ENCODE data around the gene CD6.

The CD6 gene

GRCh38 chr11:60927061-60927592 lies 44.4 kb upstream of the CD6 start:
- Histone ChIP-seq H3K9me3 (ENCODE audit: control insufficient read depth in 1 of 2, low read length in 2 of 2) (no peaks in the 10 kb centered on the region), H3K4me1 (ENCODE audit: control insufficient read depth in 1 of 2, insufficient read depth in 2 of 2, low read length in 2 of 2) (peaks cover 14 to 15% of the 10 kb centered on the region in 2 donors), H3K4me3 (ENCODE audit: low read depth in 1 of 2, low read length in 2 of 2) (no peak overlapping the region), H3K9ac (ENCODE audit: low read depth in 1 of 2, low read length in 2 of 2) (no peak overlapping the region), H3K27ac (ENCODE audit: low read depth, low read length) (no peak overlapping the region), H3K36me3 (ENCODE audit: control insufficient read depth in 1 of 2, insufficient read depth in 2 of 2, low read length in 2 of 2) (peaks cover 0 to 9% of the 10 kb centered on the region in 2 donors), H3K27me3 (ENCODE audit: control insufficient read depth in 1 of 2, insufficient read depth in 2 of 2, low read length in 2 of 2) (peaks cover 11 to 27% of the 10 kb centered on the region in 2 donors)

DNA sequence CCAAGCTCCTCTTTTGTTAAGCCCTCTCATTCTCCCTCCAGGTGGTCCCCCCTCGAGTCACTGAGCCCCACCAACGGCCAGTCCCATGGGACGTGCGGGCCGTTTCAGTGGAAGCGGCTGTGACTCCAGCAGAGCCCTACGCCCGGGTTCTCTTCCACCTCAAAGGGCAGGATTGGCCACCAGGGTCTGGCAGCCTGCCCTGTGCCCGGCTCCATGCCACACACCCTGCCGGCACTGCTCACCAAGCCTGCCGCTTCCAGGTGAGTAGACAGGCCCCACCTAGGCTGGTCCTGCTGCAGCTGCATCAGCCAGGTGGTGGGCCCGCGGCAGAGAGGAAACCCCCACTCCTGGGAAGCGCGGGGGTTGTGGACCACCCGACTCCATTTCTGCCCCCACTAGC lies 43.9 kb upstream of the CD6 start:
- H3K36me3 ChIP-seq (ENCODE audit: control insufficient read depth in 1 of 2, insufficient read depth in 2 of 2, low read length in 2 of 2) = peaks cover 0 to 4% of the 10 kb centered on the region in 2 donors
- H3K9me3 ChIP-seq (ENCODE audit: control insufficient read depth in 1 of 2, low read length in 2 of 2) = no peaks in the 10 kb centered on the region
- no peak overlapping the region for H3K9ac ChIP-seq (ENCODE audit: low read depth in 1 of 2, low read length in 2 of 2)
- peaks cover 11 to 27% of the 10 kb centered on the region in 2 donors for H3K27me3 ChIP-seq (ENCODE audit: control insufficient read depth in 1 of 2, insufficient read depth in 2 of 2, low read length in 2 of 2)
- no peak overlapping the region for H3K27ac ChIP-seq (ENCODE audit: low read depth, low read length)
- H3K4me3 ChIP-seq (ENCODE audit: low read depth in 1 of 2, low read length in 2 of 2) = no peak overlapping the region
- H3K4me1 ChIP-seq (ENCODE audit: control insufficient read depth in 1 of 2, insufficient read depth in 2 of 2, low read length in 2 of 2) = peaks cover 14 to 15% of the 10 kb centered on the region in 2 donors

GRCh38 chr11:60928563-60929001 lies 42.9 kb upstream of the CD6 start:
- H3K27me3 ChIP-seq (ENCODE audit: control insufficient read depth in 1 of 2, insufficient read depth in 2 of 2, low read length in 2 of 2) = peaks cover 11 to 27% of the 10 kb centered on the region in 2 donors
- no peak overlapping the region for H3K4me3 ChIP-seq (ENCODE audit: low read depth in 1 of 2, low read length in 2 of 2)
- H3K27ac ChIP-seq (ENCODE audit: low read depth, low read length) = no peak overlapping the region
- H3K4me1 ChIP-seq (ENCODE audit: control insufficient read depth in 1 of 2, insufficient read depth in 2 of 2, low read length in 2 of 2) = peaks cover 14 to 15% of the 10 kb centered on the region in 2 donors
- no peaks in the 10 kb centered on the region for H3K36me3 ChIP-seq (ENCODE audit: control insufficient read depth in 1 of 2, insufficient read depth in 2 of 2, low read length in 2 of 2)
- H3K9ac ChIP-seq (ENCODE audit: low read depth in 1 of 2, low read length in 2 of 2) = no peak overlapping the region
- no peaks in the 10 kb centered on the region for H3K9me3 ChIP-seq (ENCODE audit: control insufficient read depth in 1 of 2, low read length in 2 of 2)

- no peak overlapping the region for H3K4me3 ChIP-seq (ENCODE audit: low read depth in 1 of 2, low read length in 2 of 2)
- peaks cover 10 to 20% of the 10 kb centered on the region in 2 donors for H3K27me3 ChIP-seq (ENCODE audit: control insufficient read depth in 1 of 2, insufficient read depth in 2 of 2, low read length in 2 of 2)
- H3K9me3 ChIP-seq (ENCODE audit: control insufficient read depth in 1 of 2, low read length in 2 of 2) = no peaks in the 10 kb centered on the region
- H3K9ac ChIP-seq (ENCODE audit: low read depth in 1 of 2, low read length in 2 of 2) = no peak overlapping the region
- H3K36me3 ChIP-seq (ENCODE audit: control insufficient read depth in 1 of 2, insufficient read depth in 2 of 2, low read length in 2 of 2) = no peaks in the 10 kb centered on the region
- H3K4me1 ChIP-seq (ENCODE audit: control insufficient read depth in 1 of 2, insufficient read depth in 2 of 2, low read length in 2 of 2) = peaks cover 6 to 7% of the 10 kb centered on the region in 2 donors
- no peak overlapping the region for H3K27ac ChIP-seq (ENCODE audit: low read depth, low read length)
Observed at GRCh38 chr11:60929764-60930163, 41.7 kb upstream of the CD6 start.

- peaks cover 4 to 13% of the 10 kb centered on the region in 2 donors for H3K27me3 ChIP-seq (ENCODE audit: control insufficient read depth in 1 of 2, insufficient read depth in 2 of 2, low read length in 2 of 2)
- no peak overlapping the region for H3K27ac ChIP-seq (ENCODE audit: low read depth, low read length)
- H3K4me3 ChIP-seq (ENCODE audit: low read depth in 1 of 2, low read length in 2 of 2) = no peak overlapping the region
- no peaks in the 10 kb centered on the region for H3K9me3 ChIP-seq (ENCODE audit: control insufficient read depth in 1 of 2, low read length in 2 of 2)
- H3K9ac ChIP-seq (ENCODE audit: low read depth in 1 of 2, low read length in 2 of 2) = no peak overlapping the region
- peaks cover 0 to under 1% of the 10 kb centered on the region in 2 donors for H3K4me1 ChIP-seq (ENCODE audit: control insufficient read depth in 1 of 2, insufficient read depth in 2 of 2, low read length in 2 of 2)
- no peaks in the 10 kb centered on the region for H3K36me3 ChIP-seq (ENCODE audit: control insufficient read depth in 1 of 2, insufficient read depth in 2 of 2, low read length in 2 of 2)
Observed at GRCh38 chr11:60930394-60930793, 41.1 kb upstream of the CD6 start.

- Histone ChIP-seq H3K9me3 (ENCODE audit: control insufficient read depth in 1 of 2, low read length in 2 of 2) (no peaks in the 10 kb centered on the region), H3K4me1 (ENCODE audit: control insufficient read depth in 1 of 2, insufficient read depth in 2 of 2, low read length in 2 of 2) (no peaks in the 10 kb centered on the region), H3K36me3 (ENCODE audit: control insufficient read depth in 1 of 2, insufficient read depth in 2 of 2, low read length in 2 of 2) (no peaks in the 10 kb centered on the region), H3K27ac (ENCODE audit: low read depth, low read length) (no peak overlapping the region), H3K27me3 (ENCODE audit: control insufficient read depth in 1 of 2, insufficient read depth in 2 of 2, low read length in 2 of 2) (no peaks in the 10 kb centered on the region), H3K9ac (ENCODE audit: low read depth in 1 of 2, low read length in 2 of 2) (no peak overlapping the region), H3K4me3 (ENCODE audit: low read depth in 1 of 2, low read length in 2 of 2) (no peak overlapping the region)
Observed at GRCh38 chr11:60931917-60932316, 39.6 kb upstream of the CD6 start.

DNA sequence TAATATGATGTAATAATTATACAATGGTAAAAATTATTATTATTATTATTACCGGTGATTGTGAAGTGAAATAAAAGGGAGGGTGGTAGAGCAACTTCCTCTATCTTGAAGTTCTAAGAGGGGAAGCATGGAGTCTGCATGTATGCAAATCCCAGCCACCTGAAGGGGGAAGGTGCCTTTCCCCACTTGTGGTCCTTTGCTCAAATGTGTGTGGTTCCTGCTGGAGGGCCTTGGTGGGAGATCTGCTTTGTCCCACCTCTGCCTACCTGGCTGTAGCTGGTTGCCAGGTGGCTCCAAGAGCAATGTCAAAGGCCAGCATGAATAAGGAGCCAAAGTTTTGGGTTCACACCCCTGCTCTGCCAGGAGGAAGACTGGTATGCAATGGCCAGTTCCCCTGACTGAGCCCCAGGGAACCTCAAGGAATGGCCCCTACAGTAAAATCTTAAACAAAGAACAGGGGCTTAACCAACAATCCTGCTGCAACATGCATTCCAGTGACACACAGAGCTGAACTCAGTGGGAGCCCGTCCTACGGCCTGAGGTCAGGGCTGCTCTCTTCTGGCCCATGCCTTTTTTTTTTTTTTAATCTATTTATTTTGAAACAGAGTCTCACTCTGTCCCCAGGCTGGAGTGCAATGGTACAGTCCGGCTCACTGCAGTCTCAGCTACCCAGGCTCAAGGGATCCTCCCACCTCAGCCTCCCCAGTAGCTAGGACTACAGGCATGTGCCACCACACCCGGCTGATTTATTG lies 38.7 kb upstream of the CD6 start:
- H3K27me3 ChIP-seq (ENCODE audit: control insufficient read depth in 1 of 2, insufficient read depth in 2 of 2, low read length in 2 of 2) = no peaks in the 10 kb centered on the region
- H3K9me3 ChIP-seq (ENCODE audit: control insufficient read depth in 1 of 2, low read length in 2 of 2) = no peaks in the 10 kb centered on the region
- H3K4me1 ChIP-seq (ENCODE audit: control insufficient read depth in 1 of 2, insufficient read depth in 2 of 2, low read length in 2 of 2) = no peaks in the 10 kb centered on the region
- H3K4me3 ChIP-seq (ENCODE audit: low read depth in 1 of 2, low read length in 2 of 2) = no peak overlapping the region
- H3K36me3 ChIP-seq (ENCODE audit: control insufficient read depth in 1 of 2, insufficient read depth in 2 of 2, low read length in 2 of 2) = no peaks in the 10 kb centered on the region
- no peak overlapping the region for H3K27ac ChIP-seq (ENCODE audit: low read depth, low read length)
- H3K9ac ChIP-seq (ENCODE audit: low read depth in 1 of 2, low read length in 2 of 2) = no peak overlapping the region

GRCh38 chr11:60933416-60934123 lies 37.9 kb upstream of the CD6 start:
- H3K9ac ChIP-seq (ENCODE audit: low read depth in 1 of 2, low read length in 2 of 2) = no peak overlapping the region
- no peaks in the 10 kb centered on the region for H3K36me3 ChIP-seq (ENCODE audit: control insufficient read depth in 1 of 2, insufficient read depth in 2 of 2, low read length in 2 of 2)
- no peaks in the 10 kb centered on the region for H3K27me3 ChIP-seq (ENCODE audit: control insufficient read depth in 1 of 2, insufficient read depth in 2 of 2, low read length in 2 of 2)
- H3K27ac ChIP-seq (ENCODE audit: low read depth, low read length) = no peak overlapping the region
- H3K4me3 ChIP-seq (ENCODE audit: low read depth in 1 of 2, low read length in 2 of 2) = no peak overlapping the region
- no peaks in the 10 kb centered on the region for H3K4me1 ChIP-seq (ENCODE audit: control insufficient read depth in 1 of 2, insufficient read depth in 2 of 2, low read length in 2 of 2)
- no peaks in the 10 kb centered on the region for H3K9me3 ChIP-seq (ENCODE audit: control insufficient read depth in 1 of 2, low read length in 2 of 2)

DNA sequence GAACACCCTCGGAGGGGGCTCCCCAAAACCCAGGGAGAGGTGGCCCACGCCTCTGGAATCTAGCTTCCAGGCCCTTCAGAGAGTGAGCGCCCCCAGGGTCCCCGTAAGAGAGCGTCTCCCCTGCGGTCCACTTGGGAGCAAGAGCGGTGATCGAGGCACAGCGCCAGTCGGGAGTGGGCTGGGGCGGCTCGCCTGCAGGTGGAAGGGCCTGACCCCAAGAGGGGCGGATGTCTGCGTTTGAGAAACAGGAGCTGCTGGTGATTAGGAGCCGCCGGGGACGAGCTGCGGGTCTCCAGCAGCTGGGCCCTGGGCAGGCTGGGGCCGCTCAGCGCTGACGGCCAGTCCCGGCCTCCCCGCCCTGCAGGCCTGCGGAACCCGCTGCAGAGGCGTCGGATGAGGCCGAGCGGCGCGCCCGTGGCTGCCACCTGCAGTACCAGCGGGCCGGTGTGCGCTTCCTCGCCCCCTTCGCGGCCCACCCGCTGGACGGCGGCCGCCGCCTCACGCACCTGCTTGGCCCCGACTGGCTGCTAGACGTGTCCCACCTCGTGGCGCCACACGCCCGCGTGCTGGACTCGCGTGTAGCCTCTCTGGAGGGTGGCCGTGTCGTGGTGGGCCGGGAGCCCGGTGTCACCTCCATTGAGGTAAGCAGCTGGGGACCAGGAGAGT lies 37.2 kb upstream of the CD6 start:
- Histone ChIP-seq H3K4me1 (ENCODE audit: control insufficient read depth in 1 of 2, insufficient read depth in 2 of 2, low read length in 2 of 2) (no peaks in the 10 kb centered on the region), H3K27ac (ENCODE audit: low read depth, low read length) (no peak overlapping the region), H3K27me3 (ENCODE audit: control insufficient read depth in 1 of 2, insufficient read depth in 2 of 2, low read length in 2 of 2) (no peaks in the 10 kb centered on the region), H3K36me3 (ENCODE audit: control insufficient read depth in 1 of 2, insufficient read depth in 2 of 2, low read length in 2 of 2) (peaks cover 0 to 3% of the 10 kb centered on the region in 2 donors), H3K9me3 (ENCODE audit: control insufficient read depth in 1 of 2, low read length in 2 of 2) (no peaks in the 10 kb centered on the region), H3K9ac (ENCODE audit: low read depth in 1 of 2, low read length in 2 of 2) (no peak overlapping the region), H3K4me3 (ENCODE audit: low read depth in 1 of 2, low read length in 2 of 2) (no peak overlapping the region)

Measured in duodenal mucosa (tissue), 2 donors.